Dermis blood vessel endothelial cell (primary cell): Measurements from ENCODE around the gene CNTNAP1. TPM values are rescaled to one million over a fixed set of nuclear protein-coding genes. Genes with fewer than 3 reads are reported as not detected.
"Not testable (repeated sequence)": the region's sequence is repeated elsewhere in the genome, so short reads cannot be mapped to it uniquely, and the experiment has no call there.

Experiments
- DNase-seq: peaks from one replicate; pipeline ENCODE4 v3.0.0; 2010
- total RNA-seq: library from RNA; depleted of rRNA; stranded (reverse); fragments of >200 nt; gene quantifications from 2 replicates; pipeline ENCODE4 v1.2.3, GENCODE V29; 2014

Gene CNTNAP1
- 12.3 and 41.2 TPM in 2 replicates for total RNA-seq

DNA sequence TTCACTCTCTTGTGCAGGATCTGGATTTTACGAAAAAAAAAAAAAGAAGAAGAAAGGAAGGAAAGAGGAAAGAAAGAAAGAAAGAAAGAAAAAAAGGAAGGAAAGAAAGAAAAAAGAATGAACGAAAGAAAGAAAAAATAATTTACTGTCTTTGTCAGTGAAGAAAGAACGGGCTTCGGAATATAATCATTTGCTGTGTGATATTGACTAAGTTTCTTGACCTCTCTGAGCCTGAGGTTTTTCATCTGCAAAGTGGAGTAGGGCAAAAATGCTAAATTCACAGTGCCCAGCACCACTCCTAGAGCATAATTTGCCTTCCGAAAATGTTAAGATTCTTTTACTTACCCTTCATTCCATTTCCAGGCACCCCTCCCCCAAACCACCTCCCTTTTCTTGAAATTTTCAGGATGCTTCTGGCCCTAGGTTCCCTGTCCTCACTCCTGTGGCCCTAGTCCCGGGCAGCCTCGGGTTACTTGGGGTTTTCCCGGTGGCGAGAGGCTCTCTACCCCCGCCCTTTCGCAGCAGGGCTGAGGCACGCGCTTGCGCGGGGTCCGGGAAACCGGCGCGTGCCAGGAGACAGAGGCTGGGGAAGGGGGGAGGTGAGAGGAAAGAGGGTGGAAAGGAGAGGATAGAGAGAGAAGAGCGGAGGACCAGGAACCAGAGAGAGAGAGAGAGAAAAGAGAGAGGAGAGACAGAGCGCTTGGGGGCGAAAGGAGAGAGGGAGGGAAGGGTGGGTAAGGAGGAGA, at the start of gene CNTNAP1:
CNTNAP1 (plus strand) TSS at position 556 of the 746 bp plus-strand sequence. CDS start 299 bp downstream, outside the sequence.
- peak; percentile 62 for DNase-seq

DNA sequence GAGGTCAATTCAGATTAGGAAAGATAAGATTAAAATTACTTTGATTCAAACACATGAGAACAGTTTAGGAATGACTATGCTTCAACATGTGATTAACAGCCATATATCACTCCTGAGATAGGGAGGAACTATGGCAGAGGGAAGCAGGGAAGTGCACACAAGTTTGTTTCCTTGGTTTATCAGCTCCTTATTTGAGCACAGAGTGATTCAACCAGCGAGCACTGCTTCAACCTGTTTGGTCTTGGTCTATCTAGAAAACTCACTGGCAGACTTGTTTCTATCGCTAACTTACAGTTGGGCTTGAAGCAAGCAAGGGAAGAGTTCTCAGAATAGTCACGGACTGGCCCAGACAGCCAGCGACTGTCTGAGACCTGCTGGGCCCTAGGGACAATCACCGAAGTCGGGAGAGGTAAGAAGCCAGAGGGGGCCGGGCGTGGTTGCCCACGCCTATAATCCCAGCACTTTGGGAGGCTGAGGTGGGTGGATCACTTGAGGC, 49.3 kb upstream of the CNTNAP1 start:
- no peak for DNase-seq

DNA sequence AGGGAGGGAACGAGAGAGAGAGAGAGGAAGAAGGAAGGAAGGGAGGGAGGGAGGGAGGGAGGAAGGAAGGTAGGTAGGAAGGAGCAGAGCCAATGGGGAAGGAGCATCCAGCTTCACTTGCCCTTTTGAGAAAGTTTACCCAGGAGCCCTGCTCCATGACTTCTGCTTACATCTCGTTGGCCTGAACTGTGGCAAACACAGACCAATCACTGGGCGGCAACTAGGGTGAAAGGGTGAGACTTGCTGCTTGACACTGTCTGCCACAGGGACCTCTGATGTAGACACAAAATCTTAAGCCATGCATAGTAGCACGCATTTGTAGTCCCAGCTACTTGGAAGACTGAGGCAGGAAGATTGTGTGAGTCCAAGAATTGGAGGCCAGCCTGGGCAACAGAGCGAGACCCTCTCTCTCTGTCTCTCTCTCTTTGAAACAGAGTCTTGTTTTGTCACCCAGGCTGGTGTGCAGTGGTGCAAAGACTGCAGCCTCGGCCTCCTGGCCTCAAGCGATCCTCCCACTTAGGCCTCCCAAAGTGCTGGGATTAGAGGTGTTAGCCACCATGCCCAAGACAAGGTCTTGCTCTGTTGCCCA, 42.7 kb upstream of the CNTNAP1 start:
- DNase-seq, result no peak

DNA sequence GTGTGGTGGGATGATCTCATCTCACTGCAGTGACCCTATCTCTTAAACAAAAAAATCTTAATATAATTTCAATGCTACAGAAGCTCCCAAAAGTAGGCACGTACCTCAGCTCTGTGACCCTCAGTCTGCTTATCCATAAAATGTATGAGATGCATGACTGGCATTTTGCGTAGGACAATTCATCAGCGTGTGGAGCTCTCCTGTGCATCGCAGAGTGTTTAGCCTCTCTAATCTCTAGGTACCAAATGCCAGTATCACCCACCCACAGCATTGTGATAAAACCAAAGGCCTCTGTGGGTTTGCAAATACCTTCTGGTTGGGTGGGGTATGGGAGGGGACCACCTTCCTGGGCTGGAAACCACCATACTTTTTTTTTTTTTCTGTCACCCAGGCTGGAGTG, 42.2 kb upstream of the CNTNAP1 start:
- DNase-seq, result no peak

DNA sequence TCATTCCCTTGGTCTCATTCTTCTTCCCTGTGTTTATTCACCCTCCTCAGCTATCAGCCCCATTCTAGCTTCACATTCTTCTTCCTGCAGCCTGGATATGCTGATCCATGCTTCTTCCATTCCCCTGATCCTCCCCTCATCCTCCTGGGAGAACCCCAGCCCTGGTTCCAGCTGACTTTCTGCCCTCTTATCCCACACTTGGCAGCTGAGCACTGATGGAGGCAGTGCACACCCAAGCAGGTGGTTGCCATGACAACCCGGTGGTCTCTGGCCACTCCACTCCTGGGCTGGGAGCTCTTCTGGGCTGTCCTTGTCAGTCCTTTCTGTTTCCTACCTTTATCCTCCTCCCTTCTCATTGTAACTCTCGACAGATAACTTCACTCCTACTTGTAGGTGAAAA, 40.0 kb upstream of the CNTNAP1 start:
- no peak for DNase-seq

DNA sequence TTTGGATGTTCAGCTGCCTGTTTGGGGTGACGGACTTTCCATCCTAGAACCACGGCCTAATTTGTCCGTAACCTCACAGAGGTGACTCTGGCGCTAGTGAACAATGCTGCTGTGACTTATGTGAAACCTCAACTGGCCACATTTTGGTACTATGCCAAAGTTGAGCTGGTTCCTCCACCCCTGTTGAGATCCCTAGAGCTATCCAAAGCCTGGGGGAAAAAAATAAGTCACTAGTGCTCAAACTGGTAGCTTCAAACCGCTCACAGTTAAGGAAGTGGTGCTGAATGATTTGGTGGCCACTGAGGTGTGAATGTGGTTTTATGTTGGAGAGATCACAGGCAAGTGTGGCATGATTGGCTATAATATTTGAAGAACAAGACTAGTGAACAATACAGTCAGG, 34.6 kb upstream of the CNTNAP1 start:
- DNase-seq, result no peak

DNA sequence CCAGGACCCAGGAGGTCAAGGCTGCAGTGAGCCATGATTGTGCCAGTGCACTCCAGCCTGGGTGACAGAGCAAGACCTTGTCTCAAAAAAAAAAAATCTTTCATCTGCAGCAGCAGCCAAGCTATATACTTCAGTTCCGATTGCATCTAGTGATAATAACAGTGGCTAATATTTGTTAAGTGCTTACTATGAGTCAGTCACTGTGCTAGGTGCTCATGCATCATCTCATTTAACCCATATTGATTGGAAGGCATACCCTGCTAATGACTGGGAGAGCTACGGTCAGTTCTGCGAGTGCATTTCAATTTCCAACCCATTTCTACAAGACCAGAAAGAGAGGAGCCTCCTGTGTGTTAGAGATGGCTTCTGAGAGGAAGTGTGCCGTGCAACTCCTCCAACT, 30.9 kb upstream of the CNTNAP1 start:
- no peak for DNase-seq

DNA sequence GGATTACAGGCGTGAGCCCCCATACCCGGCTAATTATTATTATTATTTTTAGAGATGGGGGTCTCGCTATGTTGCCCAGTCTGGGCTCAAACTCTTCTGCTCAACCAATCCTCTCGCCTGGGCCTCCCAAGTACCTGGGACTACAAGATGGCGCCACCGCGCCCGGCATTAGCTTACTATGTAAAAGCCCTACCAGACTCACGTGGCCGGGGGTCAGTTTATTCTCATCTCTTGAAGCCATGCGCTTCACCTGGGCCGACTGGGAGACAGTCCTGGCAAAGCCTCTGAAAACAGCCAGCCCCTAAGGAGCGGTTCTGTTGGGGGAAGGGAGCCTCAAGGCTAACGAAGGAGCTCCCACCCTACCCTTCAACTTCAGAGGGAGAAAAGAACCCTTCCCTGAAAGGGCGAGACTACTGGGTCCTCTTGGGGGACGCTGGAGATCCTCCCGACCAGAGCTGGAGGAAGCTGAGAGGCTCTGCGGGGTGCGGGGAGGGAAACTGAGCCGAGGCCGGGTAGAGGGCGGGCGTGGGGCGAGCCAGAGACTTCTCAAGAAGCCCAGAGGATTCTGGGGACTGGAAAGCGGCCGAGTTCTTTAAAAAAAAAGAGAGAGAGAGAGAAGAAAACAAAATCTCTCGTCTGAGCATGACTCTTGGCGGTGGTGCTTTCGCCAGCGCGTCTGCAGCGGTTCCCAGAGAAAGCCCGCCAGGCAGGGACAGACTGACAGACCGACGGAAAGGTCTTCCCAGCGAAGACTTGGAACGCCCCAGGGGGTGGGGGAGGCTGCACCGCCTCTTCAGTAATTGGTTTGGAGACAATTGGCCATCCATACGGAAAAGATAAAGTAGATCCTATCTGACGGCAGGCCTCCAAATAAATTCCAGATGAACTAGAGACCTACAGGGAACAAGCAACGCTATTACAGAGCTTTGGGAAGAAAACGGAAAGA, 28.9 kb upstream of the CNTNAP1 start:
- no peak for DNase-seq

DNA sequence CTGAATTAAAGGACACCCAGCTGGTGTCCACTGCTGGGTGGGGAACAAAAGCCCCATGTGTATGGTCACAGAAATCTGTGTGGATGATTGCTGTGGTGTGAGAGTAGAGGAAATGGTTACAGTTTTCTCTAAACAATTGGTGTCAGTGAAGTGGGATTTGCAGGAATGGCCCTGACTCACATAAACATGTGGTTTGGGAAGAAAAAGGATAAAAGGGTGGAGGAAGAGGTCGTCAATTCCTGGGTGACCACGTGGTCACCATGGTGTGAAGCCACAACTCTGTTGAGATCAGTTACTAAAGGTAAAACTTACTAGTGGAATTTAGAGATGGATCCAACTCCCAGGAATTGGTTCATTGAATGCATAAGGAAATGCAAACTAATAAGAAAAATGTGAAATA, 26.8 kb upstream of the CNTNAP1 start:
- no peak for DNase-seq

DNA sequence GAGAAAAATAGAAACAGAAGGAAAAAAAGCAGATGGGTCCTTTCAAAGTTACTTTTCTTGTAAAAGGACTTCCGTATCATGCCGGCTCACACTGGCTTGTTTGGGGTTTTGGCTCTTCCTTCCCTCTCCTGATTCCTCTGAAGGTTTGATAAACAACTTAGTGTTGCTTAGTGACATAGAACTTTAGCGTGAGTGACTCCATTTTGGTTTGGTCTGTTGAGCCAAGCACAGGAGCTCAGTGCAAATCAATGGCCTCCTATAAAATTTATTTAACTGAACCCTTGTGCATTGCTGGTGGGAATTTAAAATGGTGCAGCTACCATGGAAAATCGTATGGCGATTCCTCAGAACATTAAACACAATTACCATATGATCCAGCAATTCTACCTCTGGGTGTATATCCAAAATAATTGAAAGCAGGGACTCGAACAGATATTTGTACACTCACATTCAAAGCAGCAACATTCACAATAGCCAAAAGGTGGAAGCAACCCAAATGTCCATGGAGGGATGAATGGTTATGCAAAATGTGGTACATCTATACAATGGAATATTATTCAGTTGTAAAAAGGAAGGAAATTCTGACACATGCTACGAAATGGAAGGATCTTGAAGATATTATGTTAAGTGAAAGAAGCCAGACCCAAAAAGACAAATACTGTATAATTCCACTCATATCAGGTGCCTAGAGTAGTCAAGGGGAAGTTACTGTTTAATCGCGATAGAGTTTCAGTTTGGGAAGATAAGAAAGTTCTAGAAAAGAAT, 24.3 kb upstream of the CNTNAP1 start:
- no peak for DNase-seq

DNA sequence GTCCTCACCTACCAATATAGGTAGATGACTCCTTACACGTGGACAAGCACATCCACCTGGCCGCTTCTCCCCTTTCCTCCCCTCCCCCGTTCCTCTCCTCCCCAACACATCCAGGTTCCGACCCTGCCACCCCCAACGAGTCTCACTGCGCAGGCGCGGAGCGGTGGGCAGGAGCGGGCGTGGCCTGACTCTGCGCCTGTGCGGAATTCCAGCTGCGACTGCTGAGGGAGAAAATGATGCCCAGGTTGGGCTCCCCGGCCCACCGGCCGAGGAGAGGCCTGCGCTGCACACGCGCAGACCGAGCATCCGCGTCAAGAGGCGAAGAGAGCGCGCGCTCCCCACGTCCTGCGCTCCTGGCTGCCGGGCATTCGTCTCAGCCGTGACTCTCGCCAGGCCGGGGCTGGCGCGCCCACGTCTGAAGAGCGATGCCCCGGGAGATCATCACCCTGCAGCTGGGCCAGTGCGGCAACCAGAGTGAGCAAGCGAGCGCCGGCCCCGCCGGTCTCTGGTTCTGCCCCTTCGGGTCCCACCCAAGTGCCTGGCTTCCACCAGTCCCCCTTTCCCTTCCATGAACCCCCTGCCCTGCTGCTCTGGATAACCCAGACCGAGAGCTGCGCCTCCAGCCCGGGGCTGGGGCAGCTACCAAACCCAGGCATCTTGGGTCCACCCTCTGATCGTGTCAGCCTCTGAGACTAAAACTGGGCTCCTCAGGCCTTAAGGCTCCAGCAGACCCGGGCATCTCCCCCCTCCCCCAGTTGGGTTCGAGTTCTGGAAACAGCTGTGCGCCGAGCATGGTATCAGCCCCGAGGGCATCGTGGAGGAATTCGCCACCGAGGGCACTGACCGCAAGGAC, 23.0 kb upstream of the CNTNAP1 start, which contains the start of gene TUBG2:
TUBG2 (plus strand) TSS at position 206 of the 853 bp plus-strand sequence; CDS start at position 426, 220 bp downstream.
- peak; percentile 87 for DNase-seq

DNA sequence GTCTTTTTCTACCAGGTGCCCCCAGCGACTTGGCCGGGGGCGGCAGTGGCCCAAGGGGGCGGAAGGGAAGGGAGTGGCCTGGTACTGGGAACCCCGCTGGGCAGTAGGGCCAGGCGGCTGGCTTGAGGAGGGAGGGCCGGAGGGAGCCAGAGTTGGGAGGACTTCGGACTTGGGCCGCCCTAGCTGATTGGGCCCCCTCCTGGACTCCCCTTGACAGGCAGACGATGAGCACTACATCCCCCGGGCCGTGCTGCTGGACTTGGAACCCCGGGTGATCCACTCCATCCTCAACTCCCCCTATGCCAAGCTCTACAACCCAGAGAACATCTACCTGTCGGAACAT, 22.4 kb upstream of the CNTNAP1 start:
- DNase-seq, result not testable (repeated sequence)

DNA sequence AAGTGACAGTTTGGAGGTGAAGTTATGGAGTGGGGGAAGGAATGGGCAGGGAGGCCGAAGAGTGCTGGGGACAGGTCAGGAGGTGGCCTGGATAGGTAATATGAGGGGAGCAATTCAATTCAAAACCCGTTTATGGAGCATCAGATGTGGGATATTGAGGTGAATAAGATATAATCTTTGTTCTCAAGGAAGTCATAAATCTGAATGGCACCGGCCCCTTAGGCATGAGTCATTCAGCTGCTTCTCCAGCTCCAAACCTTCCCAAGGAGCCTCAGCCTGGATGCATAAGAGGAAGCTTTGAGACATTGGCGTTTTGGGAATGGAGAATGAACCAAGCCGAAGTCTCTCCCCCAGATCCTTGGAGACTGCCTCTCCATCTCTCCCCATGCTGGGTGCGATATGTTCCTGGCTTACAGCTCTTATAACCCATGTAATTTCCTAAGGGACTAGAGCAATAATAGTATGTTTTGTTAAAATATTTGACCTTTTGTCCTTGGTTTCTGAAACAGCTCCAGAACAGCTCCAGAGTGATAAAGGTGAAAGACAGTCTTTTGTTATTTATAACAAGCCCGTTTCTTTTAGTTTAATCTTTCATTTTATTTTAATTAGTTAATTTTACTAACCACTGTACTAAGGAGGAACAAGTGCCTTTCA, 21.5 kb upstream of the CNTNAP1 start:
- peak; percentile 76 for DNase-seq

DNA sequence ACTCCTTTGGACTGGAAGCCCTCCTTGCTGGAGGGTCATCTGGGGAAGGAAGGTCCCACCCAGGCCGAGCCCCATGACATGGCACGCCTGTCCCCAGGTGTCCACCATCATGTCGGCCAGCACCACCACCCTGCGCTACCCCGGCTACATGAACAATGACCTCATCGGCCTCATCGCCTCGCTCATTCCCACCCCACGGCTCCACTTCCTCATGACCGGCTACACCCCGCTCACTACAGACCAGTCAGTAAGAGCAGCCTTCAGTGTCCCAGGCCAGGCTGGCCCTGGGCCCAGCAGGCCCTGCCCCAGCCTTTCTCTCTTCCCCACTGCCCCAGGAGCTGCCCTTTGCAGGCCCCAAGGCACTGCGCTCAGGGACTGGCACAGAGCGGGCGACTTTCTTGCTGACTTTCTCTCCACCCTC, 16.7 kb upstream of the CNTNAP1 start:
- DNase-seq, result no peak

DNA sequence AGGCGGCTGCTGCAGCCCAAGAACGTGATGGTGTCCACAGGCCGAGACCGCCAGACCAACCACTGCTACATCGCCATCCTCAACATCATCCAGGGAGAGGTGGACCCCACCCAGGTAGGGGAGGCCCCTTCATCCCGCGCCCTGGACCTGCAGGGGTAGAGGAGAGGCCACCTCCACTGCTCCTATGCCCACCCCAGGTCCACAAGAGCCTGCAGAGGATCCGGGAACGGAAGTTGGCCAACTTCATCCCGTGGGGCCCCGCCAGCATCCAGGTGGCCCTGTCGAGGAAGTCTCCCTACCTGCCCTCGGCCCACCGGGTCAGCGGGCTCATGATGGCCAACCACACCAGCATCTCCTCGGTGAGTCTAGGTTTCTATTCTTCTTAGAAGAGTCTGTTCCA, 16.2 kb upstream of the CNTNAP1 start:
- not testable (repeated sequence) for DNase-seq

DNA sequence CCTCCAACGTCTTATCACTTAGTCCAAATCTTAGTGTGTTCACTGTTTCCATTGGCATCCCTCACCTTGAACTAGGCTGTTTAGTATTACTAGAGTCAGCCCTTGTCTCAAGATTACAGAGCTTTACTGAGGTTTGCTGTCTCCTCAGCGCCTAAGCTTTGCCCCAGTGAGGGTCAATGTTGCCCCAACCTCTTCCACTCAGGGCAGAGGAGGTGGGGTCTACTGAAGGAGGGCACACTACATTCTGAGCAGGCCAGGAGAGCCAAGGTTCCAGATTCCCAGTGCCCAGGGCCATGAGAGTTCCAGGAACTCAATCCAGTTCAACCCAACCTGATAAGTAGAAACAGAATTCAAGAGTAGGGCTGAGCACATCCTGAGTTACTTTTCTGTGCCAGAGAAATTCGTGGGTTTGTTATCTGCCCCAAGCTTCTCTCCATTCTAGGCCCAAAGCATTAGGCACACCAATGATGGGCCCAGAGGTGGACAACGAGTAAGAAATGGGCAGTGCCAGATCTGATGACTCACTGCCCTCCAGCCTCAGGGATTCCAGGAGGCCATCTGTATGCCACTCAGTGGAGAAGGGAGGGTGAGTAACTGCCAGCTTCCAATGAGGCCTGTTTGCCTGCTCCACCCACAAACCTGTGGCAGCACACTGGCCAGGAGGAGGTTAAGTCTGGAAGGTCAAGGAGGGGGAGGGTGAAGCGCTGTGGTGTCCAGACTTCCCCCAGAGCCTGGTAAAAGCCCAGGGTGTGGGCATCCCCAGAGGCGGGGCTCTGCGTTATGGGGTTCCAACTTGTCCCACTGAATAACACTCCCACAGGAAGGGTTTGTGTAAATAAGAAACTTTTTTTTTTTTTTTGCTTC, 15.0 kb upstream of the CNTNAP1 start:
- peak; percentile 59 for DNase-seq

DNA sequence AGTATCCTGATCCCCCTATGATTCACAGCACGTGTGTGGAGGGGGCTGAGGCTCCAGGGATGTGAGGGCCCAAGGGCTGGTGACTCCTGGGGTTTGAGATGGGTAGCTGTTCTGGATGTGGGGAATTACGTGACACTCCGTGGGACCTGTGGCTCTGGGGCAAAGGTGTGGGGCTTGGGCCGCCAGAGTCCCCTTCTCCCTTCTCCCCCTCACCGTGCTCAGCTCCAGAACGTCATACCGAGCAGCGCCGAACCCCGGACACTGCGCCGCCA, 12.7 kb upstream of the CNTNAP1 start:
- DNase-seq, result no peak

DNA sequence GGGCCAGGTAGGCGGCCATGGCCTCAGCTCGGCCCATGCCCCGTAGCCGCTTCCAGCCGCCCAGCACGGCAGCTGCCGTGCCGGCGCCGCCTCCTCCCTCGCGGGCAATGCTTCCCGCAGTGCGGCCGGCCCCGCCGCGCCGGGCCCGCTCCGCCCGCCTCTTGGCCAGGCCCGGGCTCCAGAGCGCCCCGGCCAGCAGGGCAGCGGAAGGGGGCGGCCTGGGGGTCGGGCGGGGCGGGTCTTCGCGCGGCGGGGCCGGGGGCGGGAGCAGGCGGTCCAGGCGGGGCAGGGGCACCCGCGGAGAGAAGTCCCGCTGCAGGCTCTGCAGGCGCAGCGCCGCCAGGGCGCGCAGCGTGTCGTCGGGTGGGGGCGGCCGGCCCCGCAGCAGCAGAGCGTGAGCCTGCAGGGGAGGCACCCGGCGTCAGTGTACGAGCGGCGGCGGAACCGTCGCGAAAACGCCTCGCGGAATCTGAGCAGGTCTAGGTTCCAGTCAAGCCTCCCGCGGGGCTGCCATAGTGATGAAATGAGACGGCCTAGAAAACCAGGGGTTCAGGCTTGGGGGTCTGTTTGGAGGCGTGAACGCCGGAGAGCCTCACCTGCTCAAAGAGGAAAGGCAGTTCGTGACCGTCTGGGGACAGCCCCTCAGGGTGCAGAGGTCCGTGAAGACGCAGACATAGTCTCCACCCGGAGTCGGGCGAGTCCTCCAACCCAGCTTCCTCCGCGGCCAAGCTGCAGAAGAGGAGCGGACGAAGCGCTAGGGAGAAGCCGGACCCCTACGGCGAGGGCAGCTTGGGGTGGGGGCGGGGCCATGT, 12.1 kb upstream of the CNTNAP1 start:
- no peak for DNase-seq
